Right ventricle myocardium superior (tissue), 1 donor: Measurements from ENCODE around the gene KIR3DL1. TPM values are rescaled to one million over a fixed set of nuclear protein-coding genes. Genes with fewer than 3 reads are reported as not detected.
"Not testable (repeated sequence)": the region's sequence is repeated elsewhere in the genome, so short reads cannot be mapped to it uniquely, and the experiment has no call there.

ENCODE experiments used
- ATAC-seq: fragments of 200-7000 bp; cut with Tn5 transposase; one replicate; pipeline ENCODE4 v1.9.1; 2020; ENCODE audit warnings: mild to moderate bottlenecking; ENCODE audit not compliant: poor library complexity
- DNase-seq: peaks from one replicate; pipeline ENCODE4 v3.0.0-alpha.2; 2020
- intact Hi-C: fragments of 100-400 bp; cut with DNase I; formaldehyde crosslinking; loops from one replicate; pipeline ENCODE4 v1.11.2; 2022
- long read RNA-seq: library from polyadenylated mRNA; unstranded; transcript quantifications from one replicate; pipeline ENCODE4 v2.0.0, GENCODE V29; 2021
- total RNA-seq: library from RNA; stranded (reverse); fragmentation: NEBNext Ultra II Directional; extraction: Animal tissue kit (Norgen Biotek cat#: 25700); gene quantifications from one replicate; pipeline ENCODE4 v1.2.1, GENCODE V29; 2021
- donor health status: DM: no; HTN: yes; CAD: no; lungs with severe emphysema.

The KIR3DL1 gene
- not detected for total RNA-seq
- long read RNA-seq: 0 reads

DNA sequence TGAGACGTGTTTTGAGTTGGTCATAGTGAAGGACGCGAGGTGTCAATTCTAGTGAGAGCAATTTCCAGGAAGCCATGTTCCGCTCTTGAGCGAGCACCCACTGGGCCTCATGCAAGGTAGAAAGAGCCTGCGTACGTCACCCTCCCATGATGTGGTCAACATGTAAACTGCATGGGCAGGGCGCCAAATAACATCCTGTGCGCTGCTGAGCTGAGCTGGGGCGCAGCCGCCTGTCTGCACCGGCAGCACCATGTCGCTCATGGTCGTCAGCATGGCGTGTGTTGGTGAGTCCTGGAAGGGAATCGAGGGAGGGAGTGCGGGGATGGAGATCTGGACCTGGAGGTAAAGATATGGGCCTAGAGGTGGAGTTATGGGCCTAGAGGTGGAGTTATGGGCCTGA, at the start of gene KIR3DL1:
KIR3DL1 (plus strand) TSS at position 218 of the 400 bp plus-strand sequence.
- ATAC-seq, DNase-seq, intact Hi-C loops: not testable (repeated sequence)

DNA sequence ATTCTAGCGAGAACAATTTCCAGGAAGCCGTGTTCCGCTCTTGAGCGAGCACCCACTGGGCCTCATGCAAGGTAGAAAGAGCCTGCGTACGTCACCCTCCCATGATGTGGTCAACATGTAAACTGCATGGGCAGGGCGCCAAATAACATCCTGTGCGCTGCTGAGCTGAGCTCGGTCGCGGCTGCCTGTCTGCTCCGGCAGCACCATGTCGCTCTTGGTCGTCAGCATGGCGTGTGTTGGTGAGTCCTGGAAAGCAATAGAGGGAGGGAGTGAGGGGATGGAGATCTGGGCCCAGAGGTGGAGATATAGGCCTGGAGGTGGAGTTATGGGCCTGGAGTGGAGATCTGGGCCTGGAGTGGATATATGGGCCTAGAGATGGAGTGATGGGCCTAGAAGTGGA, 46.6 kb upstream of the KIR3DL1 start, which contains the start of gene KIR2DL1:
KIR2DL1 (plus strand) TSS at position 148 of the 400 bp plus-strand sequence; CDS start at position 206, 58 bp downstream.
- ATAC-seq, intact Hi-C loops, DNase-seq: not testable (repeated sequence)

DNA sequence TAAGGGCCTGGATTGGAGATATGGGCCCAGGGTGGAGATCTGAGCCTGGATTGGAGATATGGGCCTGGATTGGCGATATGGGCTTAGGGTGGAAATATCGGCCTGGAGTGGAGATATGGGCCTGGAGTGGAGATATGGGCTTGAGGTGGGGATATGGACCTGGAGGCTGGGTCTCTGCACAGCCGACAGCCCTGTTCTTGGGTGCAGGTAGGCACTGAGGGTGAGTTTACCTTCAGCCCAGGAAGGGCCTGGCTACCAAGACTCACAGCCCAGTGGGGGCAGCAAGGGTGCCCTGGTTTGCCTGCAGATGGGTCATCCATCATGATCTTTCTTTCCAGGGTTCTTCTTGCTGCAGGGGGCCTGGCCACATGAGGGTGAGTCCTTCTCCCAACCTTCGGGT, 45.8 kb upstream of the KIR3DL1 start:
- DNase-seq, intact Hi-C loops, ATAC-seq: not testable (repeated sequence)

DNA sequence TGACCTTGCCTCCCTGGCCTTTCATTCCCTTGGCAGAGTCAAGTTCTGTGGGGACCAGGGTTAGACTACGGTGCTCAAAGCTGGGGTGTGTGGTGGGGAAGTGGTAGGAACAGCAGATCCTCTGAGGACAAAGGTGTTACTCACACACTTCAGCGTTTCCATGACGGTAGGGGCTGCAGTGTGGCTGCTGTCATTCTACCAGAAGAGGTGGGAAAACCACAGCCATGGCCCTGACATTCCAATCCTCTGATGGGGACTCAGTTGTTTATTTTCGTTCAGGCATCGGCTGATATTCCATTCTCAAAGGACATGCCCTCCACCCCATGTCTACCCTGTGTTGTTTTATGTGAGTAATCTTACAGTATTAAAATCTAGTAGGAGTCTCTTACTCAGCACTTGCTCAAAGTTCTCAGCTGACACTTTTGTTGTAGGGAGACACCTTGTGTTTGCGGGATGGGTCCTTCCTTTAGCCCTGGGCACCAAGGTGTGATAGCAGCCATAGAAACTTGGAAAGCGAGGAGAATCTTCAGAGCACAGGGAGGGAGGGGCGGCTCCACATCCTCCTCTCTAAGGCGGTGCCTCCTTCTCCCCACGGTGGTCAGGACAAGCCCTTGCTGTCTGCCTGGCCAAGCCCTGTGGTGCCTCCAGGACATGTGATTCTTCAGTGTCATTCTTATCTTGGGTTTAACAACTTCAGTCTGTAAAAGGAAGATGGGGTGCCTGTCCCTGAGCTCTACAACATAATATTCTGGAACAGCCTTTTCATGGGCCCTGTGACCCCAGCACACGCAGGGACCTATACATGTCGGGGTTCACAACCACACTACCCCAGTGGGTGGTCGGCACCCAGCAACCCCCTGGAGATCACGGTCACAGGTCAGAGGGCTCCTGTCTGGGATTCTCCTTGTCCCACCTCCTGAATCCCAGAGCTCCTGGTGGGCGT, 45.0 kb upstream of the KIR3DL1 start:
- DNase-seq, ATAC-seq, intact Hi-C loops: not testable (repeated sequence)

DNA sequence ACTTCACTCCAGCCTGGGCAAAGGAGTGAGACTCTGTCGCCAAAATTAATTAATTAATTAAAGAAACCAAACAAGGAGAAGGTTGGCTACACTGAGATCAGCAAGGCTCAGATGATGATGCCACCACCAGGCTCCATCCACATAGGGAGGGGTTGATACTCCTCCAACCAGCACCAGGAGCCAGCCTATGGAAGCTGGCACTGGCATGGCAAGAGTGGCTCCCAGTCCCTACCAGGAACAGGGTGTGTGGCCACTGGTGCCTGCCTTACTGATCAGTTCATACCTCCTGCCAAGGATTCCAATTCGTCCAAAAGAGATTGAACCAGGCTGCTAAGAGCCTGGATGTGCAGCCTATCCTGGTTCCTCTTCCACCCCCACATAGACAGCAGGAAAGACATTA, 43.6 kb upstream of the KIR3DL1 start:
- DNase-seq, intact Hi-C loops, ATAC-seq: not testable (repeated sequence)

DNA sequence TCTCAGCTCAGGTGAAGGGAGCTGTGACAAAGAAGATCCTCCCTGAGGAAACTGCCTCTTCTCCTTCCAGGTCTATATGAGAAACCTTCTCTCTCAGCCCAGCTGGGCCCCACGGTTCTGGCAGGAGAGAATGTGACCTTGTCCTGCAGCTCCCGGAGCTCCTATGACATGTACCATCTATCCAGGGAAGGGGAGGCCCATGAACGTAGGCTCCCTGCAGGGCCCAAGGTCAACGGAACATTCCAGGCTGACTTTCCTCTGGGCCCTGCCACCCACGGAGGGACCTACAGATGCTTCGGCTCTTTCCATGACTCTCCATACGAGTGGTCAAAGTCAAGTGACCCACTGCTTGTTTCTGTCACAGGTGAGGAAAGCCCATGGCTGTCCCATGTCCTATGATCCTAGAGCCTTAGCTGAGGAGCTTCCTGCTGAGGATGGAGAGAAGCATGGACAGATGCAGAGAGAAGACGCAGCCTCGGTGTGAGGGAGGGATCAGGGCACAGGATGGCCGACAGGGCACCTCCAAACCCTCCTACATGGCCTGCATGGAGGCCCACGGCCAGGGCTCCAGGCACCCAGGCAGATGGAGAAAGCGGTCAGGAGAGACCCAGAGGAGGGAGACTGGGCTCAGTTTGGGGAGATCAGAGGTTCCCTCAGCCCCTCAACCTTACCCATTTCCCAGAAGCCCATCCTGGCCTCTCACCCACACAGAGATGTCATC, 41.0 kb upstream of the KIR3DL1 start:
- ATAC-seq, DNase-seq, intact Hi-C loops: not testable (repeated sequence)

DNA sequence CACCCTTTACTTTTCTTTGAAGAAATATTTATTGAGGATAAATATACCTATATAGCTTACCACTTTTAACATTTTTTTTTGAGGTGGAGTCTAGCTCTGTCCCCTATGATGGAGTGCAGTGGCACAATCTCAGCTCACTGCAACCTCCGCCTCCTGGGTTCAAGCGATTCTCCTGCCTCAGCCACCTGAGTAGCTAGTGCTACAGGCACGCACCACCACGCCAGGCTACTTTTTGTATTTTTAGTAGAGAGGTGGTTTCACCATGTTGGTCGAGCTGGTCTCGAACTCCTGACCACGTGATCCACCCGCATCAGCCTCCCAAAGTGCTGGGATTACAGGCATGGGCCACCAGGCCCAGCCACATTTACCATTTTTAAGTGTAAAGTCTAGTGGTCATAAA, 40.4 kb upstream of the KIR3DL1 start:
- ATAC-seq: not testable (repeated sequence)

DNA sequence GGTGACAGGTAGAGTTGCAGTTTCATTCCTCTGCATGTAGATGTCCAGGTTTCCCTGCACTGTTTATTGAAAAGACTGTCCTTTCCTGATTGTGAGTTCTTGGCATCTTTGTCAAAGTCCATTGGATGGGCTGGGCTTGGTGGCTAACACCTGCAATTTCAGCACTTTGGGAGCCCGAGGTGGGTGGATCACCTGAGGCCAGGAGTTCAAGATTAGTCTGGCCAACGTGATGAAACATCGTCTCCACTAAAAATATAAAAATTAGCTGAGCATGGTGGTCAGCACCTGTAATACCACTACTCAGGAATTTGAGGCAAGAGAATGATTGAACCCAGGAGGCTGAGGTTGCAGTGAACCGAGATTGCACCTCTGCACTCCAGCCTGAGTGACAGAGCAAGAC, 38.4 kb upstream of the KIR3DL1 start:
- ATAC-seq, DNase-seq, intact Hi-C loops: not testable (repeated sequence)

More for the DNA sequence above, 40.4 kb upstream of the KIR3DL1 start:
- intact Hi-C loops, DNase-seq: not testable (repeated sequence)

DNA sequence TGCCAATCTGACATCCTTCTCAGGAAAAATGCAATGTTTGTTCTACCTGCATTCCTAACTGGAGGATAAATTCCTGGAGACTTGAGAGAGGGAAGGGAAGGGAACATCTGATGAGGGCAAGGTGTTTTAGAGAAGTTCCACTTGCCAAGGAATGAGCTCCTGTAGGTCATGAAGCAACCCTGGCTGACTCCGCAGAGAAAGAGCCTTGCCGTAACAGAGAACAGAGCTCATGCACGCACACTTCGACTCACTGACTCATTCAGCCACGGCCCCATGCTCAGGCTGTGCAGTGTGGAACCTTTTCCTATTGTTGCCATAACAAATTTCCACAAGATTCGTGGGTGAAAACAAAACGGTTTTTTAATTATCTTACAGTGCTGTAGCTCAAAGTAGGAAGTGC, 37.4 kb upstream of the KIR3DL1 start:
- DNase-seq, intact Hi-C loops, ATAC-seq: not testable (repeated sequence)

DNA sequence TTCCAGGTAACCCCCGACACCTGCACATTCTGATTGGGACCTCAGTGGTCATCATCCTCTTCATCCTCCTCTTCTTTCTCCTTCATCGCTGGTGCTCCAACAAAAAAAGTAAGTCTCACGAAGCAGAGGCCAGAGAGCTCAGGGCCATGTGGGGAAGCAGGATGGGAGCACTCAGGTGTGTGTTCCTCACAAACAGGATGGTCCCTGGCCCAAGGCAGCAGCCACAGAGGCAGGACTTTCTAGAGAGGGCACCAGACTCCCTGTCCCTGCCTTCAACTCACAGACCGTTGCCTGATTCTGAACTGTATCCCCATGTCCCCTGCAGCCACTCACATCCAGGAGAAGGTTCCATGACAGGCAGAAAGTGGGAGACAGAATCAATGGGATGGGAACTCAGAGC, 33.4 kb upstream of the KIR3DL1 start:
- ATAC-seq, DNase-seq, intact Hi-C loops: not testable (repeated sequence)

DNA sequence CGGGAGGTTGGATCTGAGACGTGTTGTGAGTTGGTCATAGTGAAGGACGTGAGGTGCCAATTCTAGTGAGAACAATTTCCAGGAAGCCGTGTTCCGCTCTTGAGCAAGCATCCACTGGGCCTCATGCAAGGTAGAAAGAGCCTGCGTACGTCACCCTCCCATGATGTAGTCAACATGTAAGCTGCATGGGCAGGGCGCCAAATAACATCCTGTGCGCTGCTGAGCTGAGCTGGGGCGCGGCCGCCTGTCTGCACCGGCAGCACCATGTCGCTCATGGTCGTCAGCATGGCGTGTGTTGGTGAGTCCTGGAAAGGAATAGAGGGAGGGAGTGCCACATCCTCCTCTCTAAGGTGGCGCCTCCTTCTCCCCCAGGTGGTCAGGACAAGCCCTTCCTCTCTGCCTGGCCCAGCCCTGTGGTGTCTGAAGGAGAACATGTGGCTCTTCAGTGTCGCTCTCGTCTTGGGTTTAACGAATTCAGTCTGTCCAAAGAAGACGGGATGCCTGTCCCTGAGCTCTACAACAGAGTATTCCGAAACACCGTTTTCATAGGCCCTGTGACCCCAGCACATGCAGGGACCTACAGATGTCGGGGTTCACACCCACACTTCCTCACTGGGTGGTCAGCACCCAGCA, 30.1 kb upstream of the KIR3DL1 start:
- ATAC-seq, intact Hi-C loops, DNase-seq: not testable (repeated sequence)

DNA sequence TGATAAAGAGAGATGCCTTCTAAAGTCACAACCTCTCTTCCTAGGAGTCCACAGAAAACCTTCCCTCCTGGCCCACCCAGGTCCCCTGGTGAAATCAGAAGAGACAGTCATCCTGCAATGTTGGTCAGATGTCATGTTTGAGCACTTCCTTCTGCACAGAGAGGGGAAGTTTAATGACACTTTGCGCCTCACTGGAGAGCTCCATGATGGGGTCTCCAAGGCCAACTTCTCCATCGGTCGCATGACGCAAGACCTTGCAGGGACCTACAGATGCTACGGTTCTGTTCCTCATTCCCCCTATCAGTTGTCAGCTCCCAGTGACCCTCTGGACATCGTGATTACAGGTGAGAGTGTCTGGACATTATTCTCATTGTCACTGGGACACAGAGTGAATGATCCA, 28.1 kb upstream of the KIR3DL1 start:
- ATAC-seq, DNase-seq, intact Hi-C loops: not testable (repeated sequence)

DNA sequence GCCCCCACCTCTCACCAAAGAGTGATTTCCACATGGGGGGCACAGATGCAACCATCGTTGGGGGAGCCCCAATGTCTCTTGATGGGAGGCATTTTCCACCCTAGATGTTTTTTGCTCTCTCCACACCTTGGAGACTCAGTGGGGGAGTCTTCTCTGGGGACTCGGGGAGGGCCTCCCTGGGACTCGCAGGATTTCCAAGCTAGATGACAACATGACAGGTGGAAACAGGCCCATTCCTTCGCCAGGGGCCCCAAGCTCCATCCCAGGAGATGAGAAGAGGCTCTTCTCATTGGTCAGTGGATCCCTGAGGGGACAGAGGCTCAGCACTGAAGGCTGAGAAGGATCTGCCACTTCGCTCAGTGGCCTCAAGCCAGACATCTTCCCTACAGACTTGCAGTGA, 25.6 kb upstream of the KIR3DL1 start:
- DNase-seq (no peak), ATAC-seq (no peak)
- intact Hi-C loops: no loop called here

DNA sequence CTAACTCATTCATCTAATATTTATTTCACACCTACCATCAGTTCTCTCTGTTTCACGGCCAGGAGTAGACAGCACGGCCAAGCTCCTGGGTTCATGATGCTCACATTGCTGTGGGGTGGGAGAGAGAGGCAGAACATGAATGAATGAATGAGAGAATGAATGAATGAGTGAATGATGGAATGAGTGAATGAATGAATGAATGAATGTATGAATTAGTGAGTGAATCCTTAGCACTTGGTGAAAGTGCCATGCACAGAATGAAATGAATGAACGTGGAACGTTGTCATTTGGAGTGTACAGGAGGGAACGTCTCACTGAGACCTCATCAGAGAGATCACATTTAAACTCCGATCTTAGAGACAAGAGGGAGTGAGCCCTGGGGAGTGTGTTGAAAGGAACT, 24.8 kb upstream of the KIR3DL1 start:
- intact Hi-C loops: no loop called here
- DNase-seq (no peak), ATAC-seq (no peak)

DNA sequence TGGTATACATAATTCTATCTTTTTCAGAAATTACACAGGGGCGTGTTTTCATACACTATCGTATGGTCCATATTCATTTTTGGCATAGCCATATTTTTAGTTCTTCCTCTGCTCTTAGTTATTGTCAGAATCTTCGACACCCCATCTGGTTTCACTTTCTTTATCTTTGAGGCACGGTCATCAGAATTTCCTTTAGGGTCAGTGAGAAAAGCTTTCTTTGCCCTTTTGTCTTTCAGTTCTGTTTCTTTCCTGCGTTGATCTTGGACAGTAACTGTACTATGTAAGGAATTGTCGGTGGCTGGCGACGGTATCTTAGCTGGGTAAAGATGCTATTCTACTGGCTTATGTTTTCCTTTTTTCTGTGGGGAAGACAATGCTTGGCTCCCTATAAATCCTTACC, 23.5 kb upstream of the KIR3DL1 start:
- intact Hi-C loops: no loop called here
- no peak for ATAC-seq

DNA sequence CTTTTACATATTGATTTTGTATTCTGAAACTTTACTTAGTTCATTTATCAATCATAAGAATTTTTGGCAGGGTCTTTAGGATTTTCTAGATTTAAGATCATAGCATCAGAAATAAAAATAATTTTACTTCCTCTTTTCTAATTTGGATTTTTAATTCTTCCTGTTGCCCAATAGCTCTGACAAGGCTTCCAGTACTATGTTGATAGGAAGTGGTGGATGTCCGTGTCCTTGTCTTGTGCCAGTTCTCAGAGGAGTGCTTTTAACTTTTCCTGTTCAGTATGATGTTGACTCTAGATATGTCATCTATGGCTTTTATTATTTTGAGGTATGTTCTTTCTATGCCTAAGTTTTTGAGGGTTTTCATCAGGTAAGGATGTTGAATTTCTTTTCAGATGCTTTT, 20.5 kb upstream of the KIR3DL1 start:
- intact Hi-C loops: no loop called here
- DNase-seq: no peak
- ATAC-seq: no peak

More for the DNA sequence above, 23.5 kb upstream of the KIR3DL1 start:
- DNase-seq: no peak

DNA sequence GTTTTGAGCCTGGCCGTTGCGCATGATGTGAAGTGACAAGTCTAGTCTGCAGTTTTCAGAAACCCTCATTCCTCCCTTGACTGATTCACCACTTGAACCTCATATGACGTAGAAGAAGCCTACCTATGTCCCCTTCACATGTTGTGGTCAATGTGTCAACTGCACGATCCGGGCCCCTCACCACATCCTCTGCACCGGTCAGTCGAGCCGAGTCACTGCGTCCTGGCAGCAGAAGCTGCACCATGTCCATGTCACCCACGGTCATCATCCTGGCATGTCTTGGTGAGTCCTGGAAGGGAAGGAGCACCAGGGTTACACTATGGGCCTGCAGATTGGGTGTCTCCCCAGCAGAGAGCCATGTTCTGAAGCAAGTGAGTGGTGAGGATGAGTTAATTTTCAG, 12.9 kb upstream of the KIR3DL1 start, which contains the start of gene KIR2DL4:
KIR2DL4 (plus strand) TSS at position 201 of the 400 bp plus-strand sequence; CDS start at position 243, 42 bp downstream.
- ATAC-seq (no peak), DNase-seq (no peak)
- intact Hi-C loops: no loop called here

DNA sequence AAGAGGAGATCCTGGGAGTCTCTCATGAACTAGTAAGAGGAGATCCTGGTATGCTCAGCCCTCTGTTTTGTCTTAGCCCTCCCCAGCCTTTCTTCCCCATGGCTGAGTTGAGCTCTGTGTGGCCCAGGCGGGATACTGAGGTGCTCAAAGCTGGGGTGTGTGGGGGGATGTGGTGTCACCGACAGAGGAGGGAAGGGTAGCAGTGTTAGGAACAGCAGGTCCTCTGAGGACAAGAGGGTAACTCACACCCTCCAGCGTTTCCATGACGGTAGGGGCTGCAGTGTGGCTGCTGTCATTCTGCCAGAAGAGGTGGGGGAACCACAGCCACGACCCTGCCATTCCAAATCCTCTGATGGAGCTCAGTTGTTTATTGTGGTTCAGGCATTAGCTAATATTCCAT, 12.2 kb upstream of the KIR3DL1 start:
- ATAC-seq: no peak
- no peak for DNase-seq
- intact Hi-C loops: no loop called here

DNA sequence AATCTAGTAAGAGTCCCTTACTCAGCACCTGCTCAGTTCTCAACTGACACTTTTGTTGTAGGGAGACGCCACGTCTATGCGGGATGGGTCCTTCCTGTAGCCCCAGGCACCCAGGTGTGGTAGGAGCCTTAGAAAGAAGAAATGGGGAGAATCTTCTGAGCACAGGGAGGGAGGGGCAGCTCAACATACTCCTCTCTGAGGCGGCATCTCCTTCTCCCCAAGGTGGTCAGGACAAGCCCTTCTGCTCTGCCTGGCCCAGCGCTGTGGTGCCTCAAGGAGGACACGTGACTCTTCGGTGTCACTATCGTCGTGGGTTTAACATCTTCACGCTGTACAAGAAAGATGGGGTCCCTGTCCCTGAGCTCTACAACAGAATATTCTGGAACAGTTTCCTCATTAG, 11.7 kb upstream of the KIR3DL1 start:
- DNase-seq: no peak
- intact Hi-C loops: no loop called here
- no peak for ATAC-seq
